Iris pigment epithelial cell (primary cell): Measurements from ENCODE around the gene CIC.
"Not testable (repeated sequence)": the region's sequence is repeated elsewhere in the genome, so short reads cannot be mapped to it uniquely, and the experiment has no call there.

Experiments used
- DNase-seq: peaks from one replicate; pipeline ENCODE4 v3.0.0-alpha.2; 2011; ENCODE audit warnings: low read depth

CIC gene

GRCh38 chr19:42313096-42313839 is 44.2 kb downstream of the CIC start, which contains the start of gene TMEM145:
TMEM145 (plus strand) TSS chr19:42313309; CDS start chr19:42313377, 68 bp downstream.
- peak; percentile 54 for DNase-seq

- DNase-seq = no peak
These were observed 45.0 kb downstream of the CIC start for GRCh38 chr19:42313840-42314755.

GRCh38 chr19:42315024-42315423 is 46.0 kb downstream of the CIC start:
- no peak for DNase-seq

GRCh38 chr19:42316223-42317211 is 47.5 kb downstream of the CIC start:
- peak; percentile 37 for DNase-seq

GRCh38 chr19:42317535-42317934 is 48.5 kb downstream of the CIC start:
- no peak for DNase-seq

- DNase-seq = no peak
These were observed 53.3 kb downstream of the CIC start for GRCh38 chr19:42322305-42322704.

- no peak for DNase-seq
These were observed 54.4 kb downstream of the CIC start for GRCh38 chr19:42323473-42323851.

- no peak for DNase-seq
These were observed 55.0 kb downstream of the CIC start for GRCh38 chr19:42323852-42324654.

GRCh38 chr19:42324655-42325307 is 55.7 kb downstream of the CIC start:
- no peak for DNase-seq

GRCh38 chr19:42325308-42325895 is 56.4 kb downstream of the CIC start, which contains the start of gene MEGF8:
MEGF8 (plus strand) TSS chr19:42325635; CDS start chr19:42326244, 609 bp downstream.
- peak; percentile 99 for DNase-seq

GRCh38 chr19:42325896-42326771 is 57.1 kb downstream of the CIC start:
- no peak for DNase-seq

- DNase-seq = no peak
These were observed 57.9 kb downstream of the CIC start for GRCh38 chr19:42326969-42327368.

GRCh38 chr19:42327381-42327780 is 58.3 kb downstream of the CIC start:
- no peak for DNase-seq

GRCh38 chr19:42328106-42328505 is 59.1 kb downstream of the CIC start:
- no peak for DNase-seq

- no peak for DNase-seq
These were observed 59.8 kb downstream of the CIC start for GRCh38 chr19:42328854-42329253.

- DNase-seq = no peak
These were observed 61.2 kb downstream of the CIC start for GRCh38 chr19:42330241-42330711.

- not testable (repeated sequence) for DNase-seq
These were observed 62.3 kb downstream of the CIC start for GRCh38 chr19:42331333-42331732.

- no peak for DNase-seq
These were observed 63.0 kb downstream of the CIC start for GRCh38 chr19:42332059-42332458.

GRCh38 chr19:42333018-42333417 is 64.0 kb downstream of the CIC start:
- DNase-seq = no peak
